ENCODE measurements around the gene BTNL9.
"Not testable (repeated sequence)": the region's sequence is repeated elsewhere in the genome, so short reads cannot be mapped to it uniquely, and the experiment has no call there.

The BTNL9 gene

GRCh38 chr5:181101030-181101641, 61.1 kb downstream of the BTNL9 start:
- not testable (repeated sequence) for DNase-seq

GRCh38 chr5:181101930-181102674, 62.0 kb downstream of the BTNL9 start:
- not testable (repeated sequence) for DNase-seq

- DNase-seq, result not testable (repeated sequence)
Measured at GRCh38 chr5:181104259-181104568, 64.1 kb downstream of the BTNL9 start.

- DNase-seq, result not testable (repeated sequence)
Measured at GRCh38 chr5:181104606-181105390, 64.7 kb downstream of the BTNL9 start.

GRCh38 chr5:181105391-181106025, 65.4 kb downstream of the BTNL9 start:
- no peak for DNase-seq

- DNase-seq, result no peak
Measured at GRCh38 chr5:181107699-181108098, 67.6 kb downstream of the BTNL9 start.

GRCh38 chr5:181108578-181109165, 68.6 kb downstream of the BTNL9 start:
- DNase-seq, result no peak

GRCh38 chr5:181109489-181110013, 69.5 kb downstream of the BTNL9 start:
- no peak for DNase-seq

GRCh38 chr5:181111010-181111409, 70.9 kb downstream of the BTNL9 start:
- no peak for DNase-seq
